NCI-H2029 (cell line): ENCODE data around the gene NPBWR2.
A peak's percentile ranks its signal among the peaks of the same experiment; 100 is the strongest.
"Not testable (repeated sequence)": the region's sequence is repeated elsewhere in the genome, so short reads cannot be mapped to it uniquely, and the experiment has no call there.

Source experiments
- DNase-seq: peaks from one replicate; lab custom pipeline; 2025; lab: John Stamatoyannopoulos, UW

The NPBWR2 gene

DNA sequence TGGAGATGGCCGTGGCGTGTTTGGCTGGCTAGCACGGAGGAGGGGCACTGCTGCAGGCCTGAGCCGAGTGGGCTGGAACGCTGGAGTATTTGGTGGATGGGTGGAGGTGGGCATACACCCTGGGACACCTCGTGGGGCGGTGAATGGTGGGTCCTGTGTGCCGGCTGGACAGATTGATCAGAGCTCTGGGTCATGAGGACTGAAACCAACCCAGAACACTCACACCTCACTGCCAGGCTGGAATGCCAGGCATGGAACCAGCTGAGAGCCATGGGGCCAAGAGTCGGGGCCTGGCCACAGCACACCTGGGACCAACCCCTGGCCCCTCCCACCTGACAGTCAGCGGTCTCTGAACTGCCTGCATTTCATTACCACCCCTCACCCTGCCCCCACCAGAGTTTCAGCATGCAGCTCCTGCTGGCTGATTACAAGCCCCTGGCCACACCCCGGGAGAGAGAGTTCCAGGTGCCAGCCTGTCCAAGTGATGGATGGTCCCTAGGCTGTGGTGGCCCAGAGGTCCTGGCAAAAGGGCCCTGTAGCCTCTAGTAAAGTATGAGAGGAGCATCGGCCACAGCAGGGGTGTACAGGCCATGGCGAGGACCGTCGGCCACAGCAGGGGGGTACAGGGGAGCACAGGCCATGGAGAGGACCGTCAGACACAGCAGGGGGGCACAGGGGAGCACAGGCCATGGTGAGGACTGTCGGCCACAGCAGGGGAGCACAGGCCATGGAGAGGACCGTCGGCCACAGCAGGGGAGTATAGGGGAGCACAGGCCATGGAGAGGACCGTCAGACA lies 3.3 kb downstream of the NPBWR2 start:
- no peak for DNase-seq

DNA sequence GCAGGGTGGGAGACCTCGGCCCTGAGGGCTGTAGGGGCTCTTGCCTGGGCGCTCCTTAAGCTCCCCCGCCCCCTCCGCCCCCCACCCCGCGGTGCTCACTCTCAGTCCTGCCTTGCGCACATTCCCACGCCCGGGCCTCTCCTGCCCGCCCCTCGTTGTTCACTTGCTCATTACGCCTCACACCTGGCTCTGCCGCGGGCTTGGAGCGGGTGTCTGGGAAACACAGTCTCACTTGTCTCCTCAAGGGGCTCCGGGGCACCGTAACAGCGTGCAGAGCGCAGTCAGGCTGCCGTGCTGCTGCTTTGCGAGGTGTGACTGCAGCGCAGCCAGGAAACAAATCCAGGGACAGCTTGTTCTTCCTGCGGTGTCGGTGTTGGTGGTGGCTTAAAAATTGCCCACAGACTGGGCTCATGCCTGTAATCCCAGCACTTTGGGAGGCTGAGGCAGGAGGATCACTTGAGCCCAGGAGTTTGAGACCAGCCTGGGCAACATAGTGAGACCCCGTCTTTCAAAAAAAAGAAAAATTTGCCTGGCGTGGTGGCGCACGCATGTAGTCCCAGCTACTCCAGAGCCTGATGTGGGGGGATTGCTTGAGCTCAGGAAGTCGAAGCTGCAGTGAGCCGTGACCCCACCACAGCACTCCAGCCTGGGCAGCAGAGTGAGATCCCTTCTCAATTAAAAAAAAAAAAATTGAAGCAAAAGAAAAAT lies 4.6 kb downstream of the NPBWR2 start:
- no peak for DNase-seq

DNA sequence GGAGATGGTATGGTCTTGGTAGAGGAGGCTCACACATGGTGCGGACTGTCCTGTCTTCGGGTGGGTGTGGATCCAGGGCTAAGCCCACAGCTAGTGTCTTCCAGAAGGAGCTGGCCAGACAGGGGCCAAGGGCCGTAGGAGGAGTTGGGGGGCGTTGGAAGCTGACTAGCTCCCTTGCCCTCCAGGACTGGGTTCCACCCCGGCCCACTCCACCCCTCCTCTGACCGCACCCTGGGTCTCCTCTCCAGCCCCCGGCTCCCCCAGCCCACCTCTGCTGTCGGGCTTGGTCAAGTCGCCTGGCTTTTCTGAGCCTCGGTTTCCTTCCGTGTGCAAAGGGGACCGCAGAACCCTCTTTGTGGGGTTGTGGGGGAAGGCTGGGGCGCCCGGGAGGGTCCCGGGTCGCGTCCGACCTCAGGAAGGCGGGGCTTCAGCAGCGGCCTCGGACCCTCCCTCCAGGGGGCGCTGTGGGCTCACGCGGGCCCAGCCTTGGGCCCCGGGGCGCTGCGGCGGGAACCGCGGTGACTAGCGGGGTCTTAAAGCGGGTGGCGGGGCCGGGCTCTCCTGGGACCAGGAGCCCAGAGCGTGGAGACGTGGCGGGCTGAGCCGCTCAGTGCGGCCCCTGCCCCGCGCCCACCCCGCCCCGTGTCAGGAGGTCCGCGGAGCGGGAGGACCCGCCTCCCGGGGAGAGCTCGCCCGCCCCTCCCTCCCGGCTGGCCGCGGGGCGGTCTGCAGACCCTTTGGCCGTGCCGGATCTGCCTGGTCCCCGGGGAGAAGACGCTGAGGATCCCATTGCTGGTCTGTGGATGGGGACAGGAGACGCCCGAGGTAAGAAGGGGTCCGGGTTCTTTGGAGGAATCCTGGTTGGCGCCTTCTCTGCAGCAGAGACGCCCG lies 5.4 kb downstream of the NPBWR2 start:
- DNase-seq = peak; percentile 23

DNA sequence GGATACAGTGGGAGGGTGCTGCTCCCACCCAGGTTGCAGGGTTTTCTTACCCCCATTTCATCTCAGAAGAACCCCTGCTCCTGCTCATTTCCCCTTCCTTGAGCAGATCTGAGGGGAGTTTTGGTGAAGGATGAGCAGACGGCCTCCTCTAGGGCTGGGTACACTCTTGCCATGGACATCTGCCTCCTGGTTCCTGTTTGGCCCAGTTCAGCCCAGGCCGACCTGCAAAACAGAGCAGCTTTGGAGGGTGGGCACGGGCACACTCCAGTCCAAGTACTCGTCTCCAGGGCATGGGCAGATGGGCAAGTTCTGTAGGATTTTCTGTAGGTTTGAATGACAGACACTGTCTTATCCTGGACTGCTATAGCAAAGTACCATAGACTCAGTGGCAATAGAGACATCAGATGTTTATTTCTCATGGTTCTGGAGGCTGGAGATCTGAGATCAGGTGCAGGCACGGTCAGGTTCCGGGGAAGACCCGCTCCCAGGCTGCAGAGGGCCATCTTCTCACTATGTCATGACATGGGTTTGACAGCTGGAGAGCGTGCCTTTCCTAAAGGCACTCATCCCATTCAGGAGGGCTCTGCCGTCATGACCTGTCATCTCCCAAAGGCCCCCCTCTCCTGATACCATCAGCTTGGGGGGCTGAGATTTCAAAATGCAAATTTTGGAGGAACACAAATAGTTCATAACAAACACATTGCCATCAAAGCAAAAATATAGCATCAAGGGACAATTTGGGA lies 6.2 kb downstream of the NPBWR2 start:
- no peak for DNase-seq

DNA sequence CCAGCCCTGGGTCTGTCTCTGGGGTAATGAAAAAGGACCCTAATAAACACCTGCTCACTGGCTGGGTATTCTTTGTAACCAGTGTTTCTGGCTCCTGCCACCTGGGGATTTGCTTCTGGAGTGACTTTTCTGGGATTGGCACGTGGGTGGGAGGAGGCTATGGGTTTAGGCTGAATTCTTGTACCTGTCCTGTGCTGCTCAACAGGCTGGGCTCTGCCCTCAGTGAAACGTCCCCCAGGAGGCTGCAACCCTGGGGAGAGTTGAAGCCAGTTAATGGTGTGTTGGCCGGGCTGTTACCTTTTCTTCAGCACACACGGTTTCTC lies 6.8 kb downstream of the NPBWR2 start:
- no peak for DNase-seq

DNA sequence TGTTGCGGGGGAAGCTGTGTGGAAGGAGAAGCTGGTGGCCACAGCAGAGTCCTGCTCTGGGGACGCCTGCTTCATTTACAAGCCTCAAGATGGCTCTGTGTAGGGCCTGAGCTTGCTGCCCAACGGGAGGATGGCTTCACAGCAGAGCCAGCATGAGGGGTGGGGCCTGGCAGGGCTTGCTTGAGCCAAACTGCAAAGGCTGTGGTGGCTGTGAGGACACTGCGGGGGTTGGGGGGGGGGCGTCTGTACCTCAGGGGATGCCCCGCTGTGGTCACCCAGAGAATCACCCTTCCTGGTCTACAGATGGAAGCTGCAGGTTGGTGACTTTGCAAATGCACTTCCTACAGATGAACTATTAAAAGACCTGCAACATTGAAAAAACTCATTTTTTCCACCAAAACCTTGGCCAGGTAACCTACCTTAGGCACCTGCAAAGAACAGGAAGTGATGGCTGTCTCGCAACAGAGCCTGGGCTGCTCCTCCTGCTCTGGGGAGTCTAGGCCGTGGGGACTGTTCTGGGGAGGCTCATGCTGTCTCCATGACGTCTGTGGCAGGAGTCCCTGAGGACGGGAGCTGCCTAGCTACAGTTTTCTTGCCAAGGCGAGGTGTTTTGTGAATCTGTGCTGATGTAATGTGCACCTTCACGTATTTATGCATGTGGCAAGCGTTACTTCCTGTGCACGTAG lies 7.3 kb downstream of the NPBWR2 start:
- DNase-seq = no peak

DNA sequence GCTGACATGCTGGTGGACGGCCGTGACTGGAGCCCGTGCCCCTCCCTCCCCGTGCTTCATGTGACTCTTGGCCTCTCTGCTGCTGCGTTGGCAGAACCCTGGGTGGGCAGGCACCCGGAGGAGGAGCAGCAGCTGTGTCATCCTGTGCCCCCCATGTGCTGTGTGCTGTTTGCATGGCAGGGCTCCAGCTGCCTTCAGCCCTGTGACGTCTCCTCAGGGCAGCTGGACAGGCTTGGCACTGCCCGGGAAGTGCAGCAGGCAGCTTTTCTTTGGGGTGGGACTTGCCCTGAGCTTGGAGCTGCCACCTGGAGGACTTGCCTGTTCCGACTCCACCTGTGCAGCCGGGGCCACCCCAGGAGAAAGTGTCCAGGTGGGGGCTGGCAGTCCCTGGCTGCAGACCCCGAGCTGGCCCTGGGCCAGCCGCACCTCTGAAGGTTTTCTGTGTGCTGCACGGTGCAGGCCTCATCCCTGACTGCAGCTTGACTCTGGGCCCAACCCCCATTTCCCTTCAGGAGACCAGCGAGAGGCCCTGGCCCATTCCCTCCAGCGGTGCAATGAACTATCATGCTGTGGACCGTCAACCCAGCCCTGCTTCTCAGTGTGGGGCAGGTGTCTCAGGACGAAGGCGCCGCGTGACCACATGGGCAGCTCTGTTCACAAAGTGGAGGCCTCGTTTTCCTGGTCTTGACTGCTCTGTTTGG lies 8.1 kb downstream of the NPBWR2 start:
- peak; percentile 36 for DNase-seq

DNA sequence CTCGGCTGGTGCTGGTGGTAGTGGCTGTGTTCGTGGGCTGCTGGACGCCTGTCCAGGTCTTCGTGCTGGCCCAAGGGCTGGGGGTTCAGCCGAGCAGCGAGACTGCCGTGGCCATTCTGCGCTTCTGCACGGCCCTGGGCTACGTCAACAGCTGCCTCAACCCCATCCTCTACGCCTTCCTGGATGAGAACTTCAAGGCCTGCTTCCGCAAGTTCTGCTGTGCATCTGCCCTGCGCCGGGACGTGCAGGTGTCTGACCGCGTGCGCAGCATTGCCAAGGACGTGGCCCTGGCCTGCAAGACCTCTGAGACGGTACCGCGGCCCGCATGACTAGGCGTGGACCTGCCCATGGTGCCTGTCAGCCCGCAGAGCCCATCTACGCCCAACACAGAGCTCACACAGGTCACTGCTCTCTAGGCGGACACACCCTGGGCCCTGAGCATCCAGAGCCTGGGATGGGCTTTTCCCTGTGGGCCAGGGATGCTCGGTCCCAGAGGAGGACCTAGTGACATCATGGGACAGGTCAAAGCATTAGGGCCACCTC lies 8.8 kb downstream of the NPBWR2 start:
- DNase-seq = no peak

DNA sequence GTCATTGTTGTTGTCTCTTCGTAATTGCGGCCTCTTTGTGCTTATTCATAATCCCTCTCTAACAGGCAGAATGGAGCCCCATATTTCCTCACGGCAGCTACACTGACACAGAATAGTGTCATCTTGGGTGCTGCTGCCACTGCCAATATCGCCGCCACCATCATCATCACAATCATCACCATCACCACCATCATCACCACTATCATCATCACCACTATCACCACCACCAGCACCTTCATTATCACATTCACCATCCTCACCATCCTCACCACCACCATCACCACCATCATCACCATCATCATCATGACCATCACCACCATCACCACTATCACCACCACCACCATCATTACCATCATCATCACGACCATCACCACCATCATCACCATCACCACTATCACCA lies 10.8 kb downstream of the NPBWR2 start:
- DNase-seq = no peak

DNA sequence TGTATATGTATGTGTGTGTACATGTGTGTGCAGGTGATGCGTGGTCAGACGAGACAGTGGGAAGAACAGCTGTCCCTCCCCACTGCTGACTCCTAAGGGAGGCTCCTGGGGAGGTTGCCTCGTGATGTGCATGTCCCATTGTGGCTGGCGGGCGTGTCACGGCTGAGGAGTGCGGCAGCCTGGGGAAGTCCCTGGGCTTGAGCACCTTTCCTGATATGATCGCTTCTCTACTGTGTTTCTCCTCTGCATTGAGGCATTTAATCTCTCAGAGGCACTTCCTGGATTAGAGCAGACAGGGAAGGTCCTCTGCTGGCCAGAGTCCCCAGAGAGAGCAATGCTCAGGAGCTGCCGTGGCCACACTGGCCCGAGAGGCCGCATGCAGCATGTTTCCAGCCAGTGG lies 11.4 kb downstream of the NPBWR2 start:
- no peak for DNase-seq

DNA sequence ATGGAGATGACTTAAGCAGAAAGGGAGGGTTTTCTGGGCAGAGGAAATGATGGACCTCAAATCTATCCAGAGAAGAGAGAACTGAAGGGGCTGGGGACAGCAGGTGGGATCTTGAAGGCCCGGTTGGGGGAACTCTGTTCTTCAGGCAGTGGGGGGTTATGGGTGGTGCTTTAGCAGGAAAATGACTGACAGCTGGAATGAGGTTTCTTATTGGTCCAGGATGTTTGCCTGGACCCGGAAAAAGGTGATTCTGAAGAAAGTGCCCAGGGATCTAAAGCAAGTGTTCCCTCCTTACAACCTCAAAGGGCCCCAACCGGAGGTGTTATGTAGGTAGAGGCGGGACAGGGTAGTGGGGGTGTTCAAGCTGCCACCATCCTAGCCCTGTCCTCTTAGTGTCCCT lies 11.9 kb downstream of the NPBWR2 start:
- DNase-seq = no peak

DNA sequence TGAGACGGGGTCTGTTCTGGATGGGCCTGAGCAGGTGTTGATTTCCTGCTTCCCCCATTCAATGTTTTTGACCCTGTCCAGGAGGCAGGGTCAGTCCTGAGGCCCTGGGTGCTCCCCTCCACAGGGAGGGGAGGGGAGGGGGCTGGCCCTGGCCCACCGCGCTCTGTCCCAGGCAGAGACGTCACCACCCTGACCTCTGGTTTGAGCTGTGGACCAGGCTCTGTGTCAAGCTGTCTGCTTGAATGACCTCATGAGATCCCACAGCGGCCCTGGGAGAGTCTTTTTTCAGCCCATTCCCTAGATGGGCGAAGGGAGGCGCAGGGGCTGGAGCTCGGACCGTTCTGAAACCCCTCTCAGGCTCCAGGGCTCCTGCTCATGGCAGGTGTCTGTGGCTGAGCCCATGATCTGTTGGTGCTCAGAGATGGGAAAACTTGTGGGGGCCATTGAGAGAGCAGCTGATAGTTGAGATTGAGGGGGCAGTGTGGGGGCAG lies 14.3 kb downstream of the NPBWR2 start:
- DNase-seq = no peak

DNA sequence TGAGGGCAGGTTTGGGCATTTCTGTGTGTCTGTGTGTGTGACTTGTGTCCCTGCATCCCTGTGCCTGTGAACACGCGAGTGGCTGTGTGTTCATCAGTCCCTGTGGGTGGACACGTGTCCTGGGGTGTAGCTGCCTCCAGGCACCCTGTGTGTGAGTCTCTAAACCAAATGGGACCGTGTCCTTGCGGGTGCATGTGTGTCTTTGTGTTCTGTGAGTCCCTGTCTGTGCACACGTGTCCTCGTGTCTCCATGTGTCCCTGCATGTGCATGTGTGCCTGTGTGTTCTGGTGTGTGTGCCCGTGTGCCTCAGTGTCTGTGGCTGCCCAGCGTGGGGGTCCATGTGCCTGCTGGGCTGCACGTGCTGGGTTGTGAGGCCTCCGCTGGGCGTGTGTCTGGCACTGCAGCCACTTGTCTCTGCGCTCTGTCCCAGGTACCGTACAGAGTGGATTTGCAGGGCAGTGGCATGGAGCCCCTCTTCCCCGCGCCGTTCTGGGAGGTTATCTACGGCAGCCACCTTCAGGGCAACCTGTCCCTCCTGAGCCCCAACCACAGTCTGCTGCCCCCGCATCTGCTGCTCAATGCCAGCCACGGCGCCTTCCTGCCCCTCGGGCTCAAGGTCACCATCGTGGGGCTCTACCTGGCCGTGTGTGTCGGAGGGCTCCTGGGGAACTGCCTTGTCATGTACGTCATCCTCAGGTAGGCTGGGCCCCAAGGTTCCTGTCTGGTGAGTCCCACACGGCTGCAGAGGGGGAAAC lies 14.9 kb downstream of the NPBWR2 start:
- DNase-seq = no peak

DNA sequence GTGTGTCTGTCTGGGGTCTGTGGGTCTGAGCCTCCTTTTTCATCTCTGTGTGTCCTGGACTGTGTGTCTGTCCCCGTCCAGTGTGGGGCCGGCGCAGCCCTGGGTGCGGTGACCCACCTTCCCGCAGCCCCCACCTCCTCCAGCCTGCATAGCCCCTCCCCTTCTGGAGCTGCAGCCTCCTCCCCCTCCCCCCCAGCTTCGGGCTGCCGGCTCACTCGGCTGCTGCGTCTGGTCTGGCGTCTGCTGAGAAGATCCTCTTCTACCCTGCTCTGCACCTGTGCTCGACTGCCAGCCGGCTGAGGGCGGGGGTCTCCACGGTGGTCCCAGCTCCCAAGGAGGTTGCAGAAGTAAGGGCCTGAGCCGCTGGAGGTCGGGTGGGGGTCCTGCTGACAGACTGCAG lies 15.6 kb downstream of the NPBWR2 start:
- DNase-seq = no peak

DNA sequence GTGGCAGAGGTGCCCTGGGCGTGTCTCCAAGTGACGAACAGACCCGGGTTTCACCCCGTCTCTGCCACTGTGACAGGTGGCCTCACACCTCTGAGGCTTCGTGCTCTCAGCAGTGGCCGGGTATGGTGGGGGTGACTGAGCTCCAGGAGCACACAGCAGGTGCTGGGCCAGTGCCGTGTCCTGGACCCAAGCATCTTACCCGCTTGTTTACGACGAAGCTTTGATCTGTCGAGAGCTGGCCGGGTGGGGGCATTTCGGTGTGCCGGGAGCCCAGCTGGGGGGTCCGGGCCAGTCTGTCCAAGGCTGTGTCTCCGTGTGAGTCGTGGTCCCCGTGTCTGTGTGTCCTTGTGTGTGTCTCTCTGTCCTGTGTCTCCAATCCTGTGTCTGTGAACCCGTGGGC lies 16.0 kb downstream of the NPBWR2 start:
- no peak for DNase-seq

DNA sequence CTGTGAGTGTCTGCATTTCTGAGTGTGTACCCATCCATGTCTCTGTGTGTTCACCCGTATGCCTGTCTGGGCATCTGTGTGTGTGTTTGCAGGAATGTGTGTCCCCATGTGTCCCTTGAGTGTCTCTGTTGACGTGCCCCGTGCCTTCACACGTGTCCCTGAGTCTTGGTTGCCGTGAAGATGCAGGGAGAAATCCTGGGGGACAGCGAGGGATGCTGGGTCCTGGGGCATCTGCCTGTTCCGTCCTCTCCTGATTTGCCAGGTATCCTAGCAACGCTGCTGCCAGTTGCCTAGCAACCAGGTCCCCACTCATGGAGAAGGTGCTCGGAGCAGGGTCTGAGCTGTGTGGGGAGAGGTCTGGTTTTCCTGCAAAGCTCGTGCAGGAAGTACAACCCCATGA lies 17.2 kb downstream of the NPBWR2 start:
- no peak for DNase-seq

DNA sequence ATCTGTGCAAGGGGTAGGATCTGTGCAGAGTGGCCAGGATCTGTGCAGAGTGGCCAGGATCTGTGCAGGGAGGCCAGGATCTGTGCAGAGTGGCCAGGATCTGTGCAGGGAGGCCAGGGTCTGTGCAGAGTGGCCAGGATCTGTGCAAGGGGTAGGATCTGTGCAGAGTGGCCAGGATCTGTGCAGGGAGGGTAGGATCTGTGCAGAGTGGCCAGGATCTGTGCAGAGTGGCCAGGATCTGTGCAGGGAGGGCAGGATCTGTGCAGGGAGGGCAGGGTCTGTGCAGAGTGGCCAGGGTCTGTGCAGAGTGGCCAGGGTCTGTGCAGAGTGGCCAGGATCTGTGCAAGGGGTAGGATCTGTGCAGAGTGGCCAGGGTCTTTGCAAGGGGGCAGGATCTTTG lies 18.8 kb downstream of the NPBWR2 start:
- not testable (repeated sequence) for DNase-seq

DNA sequence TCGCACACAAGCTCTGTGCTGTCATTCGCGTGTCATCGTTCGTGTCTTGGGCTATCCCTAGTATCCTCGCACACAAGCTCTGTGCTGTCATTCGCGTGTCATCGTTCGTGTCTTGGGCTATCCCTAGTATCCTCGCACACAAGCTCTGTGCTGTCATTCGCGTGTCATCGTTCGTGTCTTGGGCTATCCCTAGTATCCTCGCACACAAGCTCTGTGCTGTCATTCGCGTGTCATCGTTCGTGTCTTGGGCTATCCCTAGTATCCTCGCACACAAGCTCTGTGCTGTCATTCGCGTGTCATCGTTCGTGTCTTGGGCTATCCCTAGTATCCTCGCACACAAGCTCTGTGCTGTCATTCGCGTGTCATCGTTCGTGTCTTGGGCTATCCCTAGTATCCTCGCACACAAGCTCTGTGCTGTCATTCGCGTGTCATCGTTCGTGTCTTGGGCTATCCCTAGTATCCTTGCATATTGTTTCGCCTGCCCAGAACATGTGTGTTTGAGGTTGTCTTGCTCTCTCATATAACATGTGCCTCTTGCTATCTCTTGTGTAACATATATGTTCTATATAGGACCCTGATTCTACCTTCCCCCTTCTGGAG lies 20.0 kb downstream of the NPBWR2 start:
- DNase-seq = not testable (repeated sequence)

DNA sequence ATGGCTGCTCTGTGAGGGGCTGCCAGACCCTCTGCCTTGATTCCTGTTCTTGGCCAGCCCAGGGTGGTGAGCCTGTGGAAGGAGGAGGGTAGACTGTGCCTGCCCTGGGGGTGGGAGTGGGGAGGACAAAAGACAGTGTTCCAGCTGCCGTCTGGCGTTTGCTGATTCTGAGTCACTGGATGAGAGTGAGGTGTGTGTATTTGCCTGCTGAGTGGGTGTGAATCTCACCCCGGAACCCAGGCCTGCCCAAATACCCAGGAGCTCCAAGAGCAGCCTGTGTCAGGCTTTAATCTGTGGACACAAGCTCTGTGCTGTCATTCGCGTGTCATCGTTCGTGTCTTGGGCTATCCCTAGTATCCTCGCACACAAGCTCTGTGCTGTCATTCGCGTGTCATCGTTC lies 20.6 kb downstream of the NPBWR2 start:
- no peak for DNase-seq
